Endodermal cell (in vitro differentiated cells): ENCODE results near the gene ORC2. TPM values are rescaled to one million over a fixed set of nuclear protein-coding genes. Genes with fewer than 3 reads are reported as not detected.

Experiments used
- DNase-seq: peaks from one replicate; pipeline ENCODE4 v3.0.0-alpha.2; 2017
- H3K27ac ChIP-seq: 2 replicates; pipeline ENCODE4 v1.5.1; 2013; ENCODE audit warnings: mild to moderate bottlenecking, low read depth, low read length, moderate library complexity
- H3K27me3 ChIP-seq: 2 replicates; pipeline ENCODE4 v1.6.1; 2013; ENCODE audit warnings: mild to moderate bottlenecking, low read length, moderate library complexity; ENCODE audit not compliant: insufficient read depth, control insufficient read depth, poor library complexity, severe bottlenecking
- H3K36me3 ChIP-seq: 2 replicates; pipeline ENCODE4 v1.7.0; 2013; ENCODE audit warnings: mild to moderate bottlenecking, low read length, moderate library complexity; ENCODE audit not compliant: control insufficient read depth, insufficient read depth
- H3K4me1 ChIP-seq: one replicate; pipeline ENCODE4 v1.7.0; 2013; ENCODE audit warnings: low read length; ENCODE audit not compliant: control insufficient read depth, insufficient read depth
- H3K4me3 ChIP-seq: 2 replicates; pipeline ENCODE4 v1.5.1; 2013; ENCODE audit warnings: mild to moderate bottlenecking, low read length, moderate library complexity
- H3K9ac ChIP-seq: 2 replicates; pipeline ENCODE4 v1.6.1; 2013; ENCODE audit warnings: mild to moderate bottlenecking, low read length, moderate library complexity; ENCODE audit not compliant: poor library complexity, severe bottlenecking; ENCODE audit errors: extremely low read depth
- H3K9me3 ChIP-seq: 2 replicates; pipeline ENCODE4 v1.6.1; 2013; ENCODE audit warnings: mild to moderate bottlenecking, low read length, moderate library complexity; ENCODE audit not compliant: control insufficient read depth
- H3K27ac Mint-ChIP-seq: 2 replicates; pipeline ENCODE4 v1.8.0; 2020; ENCODE audit warnings: mixed read lengths
- H3K27me3 Mint-ChIP-seq: 2 replicates; pipeline ENCODE4 v1.8.0; 2021; ENCODE audit warnings: mild to moderate bottlenecking, mixed read lengths; ENCODE audit not compliant: insufficient read depth
- H3K36me3 Mint-ChIP-seq: 2 replicates; pipeline ENCODE4 v1.8.0; 2020; ENCODE audit warnings: low read depth, mixed read lengths
- H3K4me1 Mint-ChIP-seq: 2 replicates; pipeline ENCODE4 v1.8.0; 2020; ENCODE audit warnings: mixed read lengths
- H3K4me3 Mint-ChIP-seq: 2 replicates; pipeline ENCODE4 v1.8.0; 2020; ENCODE audit warnings: mild to moderate bottlenecking, moderate library complexity, mixed read lengths
- H3K9me3 Mint-ChIP-seq: 2 replicates; pipeline ENCODE4 v1.8.0; 2020; ENCODE audit warnings: mild to moderate bottlenecking, mixed read lengths
- WGBS, 2 experiments: methylation state at CpG; one replicate each; pipeline versions ENCODE4 v1.1.5 to v1.1.7; 2013; ENCODE audit warnings: missing lambda C conversion rate in 2 of 2, mixed read lengths in 1 of 2; ENCODE audit not compliant: insufficient coverage in 1 of 2, insufficient read length in 1 of 2; 5-methylcytosine and 5-hydroxymethylcytosine counted together
- total RNA-seq, 2 donors: library from RNA; stranded (reverse); fragmentation: NEBNext Ultra II Directional in 1 of 2; extraction: Animal tissue kit (Norgen Biotek cat#: 25700) in 1 of 2; gene quantifications; 2 replicates in 1 of 2; 3 replicates in 1 of 2; pipeline ENCODE4 v1.2.1, GENCODE V29; 2021
- TF ChIP-seq, protein P1 (sequence below): fragments of 200-600 bp; sonication (generic); conservative IDR thresholded peaks from 2 replicates; pipeline ENCODE4 v1.5.0; 2021; ENCODE audit warnings: antibody characterized with exemption, mild to moderate bottlenecking

ORC2 gene
- total RNA-seq, 2 donors from 2014 or later: 68.9 to 129 TPM

DNA sequence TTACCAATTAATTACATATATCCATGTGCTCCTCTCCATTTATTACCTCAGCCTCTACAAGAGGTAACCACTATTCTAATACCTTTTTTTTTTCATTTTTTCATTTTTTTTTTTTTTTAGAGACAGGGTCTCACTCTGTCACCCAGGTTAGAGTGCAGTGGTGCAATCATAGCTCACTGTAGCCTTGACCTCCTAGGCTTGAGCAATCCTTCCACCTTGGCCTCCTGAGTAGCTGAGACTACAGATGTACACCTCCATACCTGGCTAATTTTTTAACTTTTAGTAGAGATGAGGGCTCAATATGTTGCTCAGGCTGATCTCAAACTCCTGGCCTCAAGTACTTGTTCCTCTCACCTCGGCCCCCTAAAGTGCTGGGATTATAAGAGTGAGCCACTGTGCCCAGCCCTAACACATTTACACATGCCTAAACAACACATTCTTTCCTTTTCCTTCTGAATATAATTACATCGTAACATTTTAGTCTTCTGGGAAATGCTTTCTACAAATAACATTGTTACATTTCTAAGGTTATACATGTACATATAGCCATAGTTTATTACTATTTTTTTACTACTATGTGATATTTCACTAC, 85.1 kb downstream of the ORC2 start:
- peaks cover 57% of the 10 kb centered on the region for H3K36me3 Mint-ChIP-seq

DNA sequence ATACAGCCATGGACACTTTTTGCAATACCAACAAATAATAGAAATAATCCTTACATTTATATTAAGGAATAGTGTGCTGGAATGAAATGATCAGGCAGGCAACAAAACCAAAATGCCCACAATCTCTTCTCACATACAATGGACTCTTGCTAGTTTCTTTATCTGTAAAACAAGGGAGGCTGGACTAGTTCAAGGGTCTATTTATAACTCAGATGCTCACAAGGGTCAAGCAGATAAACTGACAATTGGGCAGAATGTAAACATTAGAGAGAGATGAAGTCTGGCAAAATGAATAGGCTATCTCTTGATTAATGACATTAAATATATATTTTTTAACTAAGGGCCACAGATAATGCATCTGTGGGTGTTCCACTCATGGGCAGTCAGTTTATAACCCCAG, 86.0 kb downstream of the ORC2 start:
- no peak overlapping the region for H3K4me3 Mint-ChIP-seq
- H3K9me3 Mint-ChIP-seq: no peaks in the 10 kb centered on the region
- Histone ChIP-seq H3K9ac (no peak overlapping the region), H3K4me1 (no peaks in the 10 kb centered on the region), H3K9me3 (no peaks in the 10 kb centered on the region), H3K36me3 (peaks cover 80% of the 10 kb centered on the region), H3K4me3 (no peak overlapping the region), H3K27me3 (no peaks in the 10 kb centered on the region), H3K27ac (no peak overlapping the region)
- H3K36me3 Mint-ChIP-seq: peaks cover 62% of the 10 kb centered on the region
- H3K27me3 Mint-ChIP-seq: no peaks in the 10 kb centered on the region
- no peak overlapping the region for H3K27ac Mint-ChIP-seq
- no peaks in the 10 kb centered on the region for H3K4me1 Mint-ChIP-seq
- TF ChIP-seq, protein P1, sequence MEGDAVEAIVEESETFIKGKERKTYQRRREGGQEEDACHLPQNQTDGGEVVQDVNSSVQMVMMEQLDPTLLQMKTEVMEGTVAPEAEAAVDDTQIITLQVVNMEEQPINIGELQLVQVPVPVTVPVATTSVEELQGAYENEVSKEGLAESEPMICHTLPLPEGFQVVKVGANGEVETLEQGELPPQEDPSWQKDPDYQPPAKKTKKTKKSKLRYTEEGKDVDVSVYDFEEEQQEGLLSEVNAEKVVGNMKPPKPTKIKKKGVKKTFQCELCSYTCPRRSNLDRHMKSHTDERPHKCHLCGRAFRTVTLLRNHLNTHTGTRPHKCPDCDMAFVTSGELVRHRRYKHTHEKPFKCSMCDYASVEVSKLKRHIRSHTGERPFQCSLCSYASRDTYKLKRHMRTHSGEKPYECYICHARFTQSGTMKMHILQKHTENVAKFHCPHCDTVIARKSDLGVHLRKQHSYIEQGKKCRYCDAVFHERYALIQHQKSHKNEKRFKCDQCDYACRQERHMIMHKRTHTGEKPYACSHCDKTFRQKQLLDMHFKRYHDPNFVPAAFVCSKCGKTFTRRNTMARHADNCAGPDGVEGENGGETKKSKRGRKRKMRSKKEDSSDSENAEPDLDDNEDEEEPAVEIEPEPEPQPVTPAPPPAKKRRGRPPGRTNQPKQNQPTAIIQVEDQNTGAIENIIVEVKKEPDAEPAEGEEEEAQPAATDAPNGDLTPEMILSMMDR: no peak
- no peak for DNase-seq

More for the DNA sequence above, 85.1 kb downstream of the ORC2 start:
- Histone ChIP-seq H3K4me3 (no peak overlapping the region), H3K9me3 (no peaks in the 10 kb centered on the region), H3K27ac (no peak overlapping the region), H3K9ac (no peak overlapping the region), H3K36me3 (peaks cover 85% of the 10 kb centered on the region), H3K27me3 (no peaks in the 10 kb centered on the region), H3K4me1 (no peaks in the 10 kb centered on the region)
- H3K27me3 Mint-ChIP-seq: no peaks in the 10 kb centered on the region
- no peak overlapping the region for H3K27ac Mint-ChIP-seq
- no peak for DNase-seq
- H3K9me3 Mint-ChIP-seq: no peaks in the 10 kb centered on the region
- no peak overlapping the region for H3K4me3 Mint-ChIP-seq
- no peaks in the 10 kb centered on the region for H3K4me1 Mint-ChIP-seq
- TF ChIP-seq, protein P1: no peak
- 87 to 100% methylated on average over 1 to 2 of the region's 2 CpGs for WGBS, 2 experiments

DNA sequence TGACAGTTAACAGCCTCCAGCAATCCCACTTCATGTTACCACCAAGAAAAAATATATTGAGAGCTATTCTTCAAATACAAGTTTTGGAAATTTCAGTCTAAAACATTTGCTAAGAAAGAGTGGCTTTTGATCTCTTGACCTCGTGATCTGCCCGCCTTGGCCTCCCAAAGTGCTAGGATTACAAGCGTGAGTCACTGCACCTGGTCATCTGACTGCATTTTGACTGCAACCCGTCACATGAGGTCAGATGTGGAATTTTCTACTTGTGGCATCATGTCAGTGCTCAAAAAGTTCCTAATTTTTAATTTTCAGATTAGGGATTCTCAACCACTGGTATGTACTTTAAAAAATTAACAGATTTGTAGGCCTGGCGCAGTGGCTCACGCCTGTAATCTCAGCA, 89.9 kb downstream of the ORC2 start:
- Histone ChIP-seq H3K4me3 (no peak overlapping the region), H3K4me1 (no peaks in the 10 kb centered on the region), H3K27me3 (no peaks in the 10 kb centered on the region), H3K9ac (no peak overlapping the region), H3K36me3 (peaks cover 62% of the 10 kb centered on the region), H3K27ac (no peak overlapping the region), H3K9me3 (no peaks in the 10 kb centered on the region)
- Mint-ChIP-seq H3K36me3 (peaks cover 46% of the 10 kb centered on the region), H3K4me1 (peaks cover 7% of the 10 kb centered on the region), H3K4me3 (no peak overlapping the region), H3K9me3 (no peaks in the 10 kb centered on the region), H3K27ac (no peak overlapping the region), H3K27me3 (no peaks in the 10 kb centered on the region)
- no peak for DNase-seq
- 91 to 97% methylated on average over 6 of the region's 6 CpGs for WGBS, 2 experiments
- TF ChIP-seq, protein P1: no peak
